Stomach (tissue), 9 donors: ENCODE data around the gene DDX27. TPM values are rescaled to one million over a fixed set of nuclear protein-coding genes. Genes with fewer than 3 reads are reported as not detected.
A peak's percentile ranks its signal among the peaks of the same experiment; 100 is the strongest.

Experiments used
- DNase-seq, 2 donors: peaks; one replicate each; pipeline versions ENCODE4 v3.0.0 to v3.0.0-alpha.2; 2013 to 2019
- H3K27ac ChIP-seq, 5 donors: fragments of 200-600 bp in 4 of 5; sonication (generic) in 4 of 5; one replicate each; pipeline ENCODE4 v1.5.1; 2013 to 2019; ENCODE audit warnings: mild to moderate bottlenecking in 1 of 5, moderate library complexity in 1 of 5
- H3K27me3 ChIP-seq, 3 donors: fragments of 200-600 bp; sonication (generic); one replicate each; pipeline ENCODE4 v1.5.1; 2017 to 2019; ENCODE audit warnings: mixed run types in 1 of 3
- H3K36me3 ChIP-seq, 4 donors: fragments of 200-600 bp; sonication (generic); 1 replicate in 3 of 4; 2 replicates in 1 of 4; pipeline ENCODE4 v1.5.1; 2016 to 2019
- H3K4me1 ChIP-seq, 4 donors: fragments of 200-600 bp; sonication (generic); one replicate each; pipeline ENCODE4 v1.5.1; 2016 to 2019
- H3K4me3 ChIP-seq, 4 donors: fragments of 200-600 bp; sonication (generic) in 3 of 4; one replicate each; pipeline ENCODE4 v1.5.1; 2016 to 2019; ENCODE audit warnings: mild to moderate bottlenecking in 1 of 4
- H3K9me3 ChIP-seq, 4 donors: fragments of 200-600 bp; sonication (generic); one replicate each; pipeline ENCODE4 v1.5.1; 2016 to 2019
- CTCF ChIP-seq, 7 experiments: fragments of 450-650 bp in 4 of 7; fragments of 200-600 bp in 3 of 7; sonication (generic) in 3 of 7; IDR thresholded peaks; one replicate each; pipeline ENCODE4 v1.5.1; 2016 to 2019; ENCODE audit warnings: antibody characterized with exemption in 7 of 7, control low read depth in 2 of 7, mild to moderate bottlenecking in 1 of 7
- EP300 ChIP-seq: sonication (generic); formaldehyde crosslinking; IDR thresholded peaks from one replicate; pipeline ENCODE4 v1.6.1; 2017; ENCODE audit warnings: antibody characterized with exemption
- POLR2A ChIP-seq, 4 donors: fragments of 450-650 bp; IDR thresholded peaks; one replicate each; pipeline ENCODE4 v1.6.1; 2016; ENCODE audit warnings: antibody characterized with exemption in 4 of 4, control low read depth in 2 of 4, mild to moderate bottlenecking in 1 of 4, moderate library complexity in 1 of 4
- POLR2AphosphoS5 ChIP-seq, 3 donors: sonication (generic); formaldehyde crosslinking; IDR thresholded peaks; one replicate each; pipeline ENCODE4 v1.6.1; 2016; ENCODE audit warnings: antibody characterized with exemption in 3 of 3
- WGBS, 5 donors: extraction: QIAGEN DNeasy Blood & Tissue Kit in 3 of 5; methylation state at CpG; one replicate each; pipeline versions ENCODE4 v1.1.5 to v1.1.7; 2013 to 2018; 5-methylcytosine and 5-hydroxymethylcytosine counted together
- intact Hi-C: fragments of 100-400 bp; cut with DNase I; formaldehyde crosslinking; loops from one replicate; pipeline ENCODE4 v1.15.1; 2023; ENCODE audit warnings: low total_unique reads
- polyA plus RNA-seq, 3 donors: library from polyadenylated mRNA; stranded (reverse); fragments of 200-250 nt; gene quantifications; one replicate each; pipeline ENCODE4 v1.2.3, GENCODE V29; 2013
- total RNA-seq, 5 donors: library from RNA; depleted of rRNA; stranded (reverse); fragments of >200 nt; gene quantifications; one replicate each; pipeline versions ENCODE4 v1.1.0 to v1.2.3, GENCODE V29; 2014 to 2016
- donor health status: healthy with polysubstance abuse.
- donor health status: Bipolar disorder and iron deficiency.
- donor health status: healthy.

Gene DDX27
- total and polyA plus RNA-seq, 8 donors, result 11.7 to 38.2 (median 21.4) TPM

- Histone ChIP-seq H3K4me3 (no peak overlapping the region), H3K27me3 (no peaks in the 10 kb centered on the region), H3K36me3 (peaks cover 0 to 40% (median 29%) of the 10 kb centered on the region in 4 donors), H3K4me1 (peaks cover 12 to 48% (median 32%) of the 10 kb centered on the region in 4 donors), H3K9me3 (no peaks in the 10 kb centered on the region), H3K27ac (no peak overlapping the region)
- DNase-seq, result peak in 1 of 2 donors; percentile 44
- TF ChIP-seq POLR2AphosphoS5 (IDR thresholded peaks at IDR 0.05) (no peak), POLR2A (IDR thresholded peaks at IDR 0.05) (no peak), EP300 (no peak), CTCF (IDR thresholded peaks at IDR 0.05) (no peak)
- intact Hi-C loops, result no loop called here
These were observed 47.3 kb upstream of the DDX27 start for GRCh38 chr20:49171909-49172308.

GRCh38 chr20:49172413-49172812 lies 46.8 kb upstream of the DDX27 start:
- WGBS, 5 donors, result 3 to 19% (median 14%) methylated on average over 1 of the region's 1 CpG
- Histone ChIP-seq H3K36me3 (peaks cover 5 to 42% (median 31%) of the 10 kb centered on the region in 4 donors), H3K27me3 (no peaks in the 10 kb centered on the region), H3K4me3 (no peak overlapping the region), H3K4me1 (peaks cover 9 to 43% (median 27%) of the 10 kb centered on the region in 4 donors), H3K9me3 (no peaks in the 10 kb centered on the region), H3K27ac (no peak overlapping the region)
- no peak for TF ChIP-seq POLR2AphosphoS5 (IDR thresholded peaks at IDR 0.05)
- no peak for TF ChIP-seq EP300
- no peak for TF ChIP-seq POLR2A (IDR thresholded peaks at IDR 0.05)
- no peak for TF ChIP-seq CTCF (IDR thresholded peaks at IDR 0.05)
- no peak for DNase-seq
- intact Hi-C loops, result no loop called here

GRCh38 chr20:49174183-49174582 lies 45.0 kb upstream of the DDX27 start:
- TF ChIP-seq CTCF (IDR thresholded peaks at IDR 0.05) (no peak), EP300 (no peak), POLR2AphosphoS5 (IDR thresholded peaks at IDR 0.05) (no peak), POLR2A (IDR thresholded peaks at IDR 0.05) (no peak)
- peaks cover 5 to 54% (median 46%) of the 10 kb centered on the region in 4 donors for H3K36me3 ChIP-seq
- DNase-seq, result no peak
- 85 to 91% (median 88%) methylated on average over 6 of the region's 6 CpGs for WGBS, 5 donors
- peaks cover 3 to 42% (median 15%) of the 10 kb centered on the region in 4 donors for H3K4me1 ChIP-seq
- no peaks in the 10 kb centered on the region for H3K9me3 ChIP-seq
- H3K27ac ChIP-seq, result no peak overlapping the region
- no peak overlapping the region for H3K4me3 ChIP-seq
- intact Hi-C loops, result no loop called here
- H3K27me3 ChIP-seq, result no peaks in the 10 kb centered on the region

- 7 to 14% (median 13%) methylated on average over 1 of the region's 1 CpG for WGBS, 5 donors
- H3K9me3 ChIP-seq, result no peaks in the 10 kb centered on the region
- peaks cover 33 to 71% (median 51%) of the 10 kb centered on the region in 4 donors for H3K4me1 ChIP-seq
- no peak overlapping the region for H3K4me3 ChIP-seq
- no peaks in the 10 kb centered on the region for H3K27me3 ChIP-seq
- H3K27ac ChIP-seq, result peak overlapping the region in 3 of 5 donors; percentile 27 to 83 (median 30)
- TF ChIP-seq CTCF (IDR thresholded peaks at IDR 0.05) (no peak), POLR2A (IDR thresholded peaks at IDR 0.05) (no peak), EP300 (no peak), POLR2AphosphoS5 (IDR thresholded peaks at IDR 0.05) (no peak)
- DNase-seq, result no peak
- intact Hi-C loops, result no loop called here
- peaks cover 5 to 21% (median 18%) of the 10 kb centered on the region in 4 donors for H3K36me3 ChIP-seq
These were observed 39.6 kb upstream of the DDX27 start for GRCh38 chr20:49179368-49180277.
